GM21528 (cell line): Measurements from ENCODE around the gene ZFP30.

Source experiments
- ATAC-seq: cut with Tn5 transposase; IDR thresholded peaks from one replicate; pipeline ENCODE4 v1.9.1; 2021; ENCODE audit warnings: mild to moderate bottlenecking, moderate library complexity; ENCODE audit not compliant: unreplicated experiment, low FRiP score

Gene ZFP30

DNA sequence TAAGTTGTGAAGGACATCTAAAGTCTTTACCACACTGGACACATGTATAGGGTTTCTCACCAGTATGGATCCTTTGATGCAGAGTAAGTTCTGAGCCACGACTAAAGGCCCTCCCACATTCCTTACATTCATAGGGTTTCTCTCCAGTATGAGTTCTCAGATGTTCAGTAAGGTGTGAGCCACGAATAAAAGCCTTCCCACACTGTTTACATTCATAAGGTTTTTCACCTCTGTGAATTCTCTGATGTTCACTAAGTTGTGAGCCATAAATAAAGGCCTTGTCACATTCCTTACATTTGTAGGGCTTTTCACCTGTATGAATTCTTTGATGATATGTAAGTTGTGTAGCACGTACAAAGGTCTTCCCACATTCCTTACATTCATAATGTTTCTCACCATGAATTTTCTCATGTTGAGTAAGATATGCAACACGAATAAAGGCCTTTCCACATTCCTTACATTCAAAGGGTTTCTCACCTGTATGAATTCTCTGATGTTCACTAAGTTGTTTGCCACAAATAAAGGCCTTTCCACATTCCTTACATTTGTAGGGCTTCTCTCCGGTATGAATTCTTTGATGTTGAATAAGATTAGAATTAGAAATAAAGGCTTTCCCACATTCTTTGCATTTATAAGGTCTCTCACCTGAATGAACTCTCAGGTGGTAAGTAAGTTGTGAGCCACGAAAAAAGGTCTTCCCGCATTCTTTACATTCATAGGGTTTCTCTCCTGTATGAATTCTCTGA lies 90.5 kb downstream of the ZFP30 start:
- no peak for ATAC-seq
